ENCODE data around the gene WFDC2.

WFDC2 gene

DNA sequence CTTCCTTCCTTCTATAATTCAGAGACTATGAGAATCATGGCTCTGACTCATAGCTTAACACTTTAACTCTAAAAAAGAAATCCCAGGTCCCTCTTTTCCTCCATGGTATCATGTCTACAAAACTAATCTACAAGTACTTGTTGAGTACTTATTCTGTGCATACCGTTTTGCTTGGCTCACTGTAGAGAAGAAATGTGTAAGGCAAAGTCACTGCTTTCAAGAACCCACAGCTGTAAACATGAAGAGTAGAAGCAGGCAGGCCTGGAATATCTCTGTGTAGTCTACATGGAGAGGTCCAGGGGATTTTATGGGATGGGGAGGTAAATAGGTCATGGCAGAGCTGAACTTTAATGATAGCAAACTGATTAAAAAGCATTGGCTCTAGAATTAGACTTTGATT lies 32.0 kb downstream of the WFDC2 start:
- DNase-seq = no peak

DNA sequence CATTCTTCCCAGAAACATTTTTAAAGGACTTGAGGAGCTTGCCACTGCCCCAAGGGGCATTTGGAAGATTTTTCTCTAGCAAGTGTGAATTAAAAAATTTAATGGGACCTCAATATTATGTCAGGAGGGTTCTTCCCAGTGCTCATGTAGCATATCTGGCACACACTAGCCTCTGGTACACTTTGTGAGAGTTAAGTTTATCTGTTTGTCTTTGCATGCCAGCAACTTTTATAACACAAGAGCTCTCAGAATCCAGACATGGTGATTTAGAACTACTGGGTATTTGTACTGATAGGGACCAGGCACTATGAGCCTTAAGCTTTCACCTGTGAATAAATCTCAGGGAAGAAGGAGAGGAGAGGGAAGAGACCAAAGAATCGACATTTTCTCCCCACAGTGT lies 33.0 kb downstream of the WFDC2 start:
- DNase-seq = no peak

DNA sequence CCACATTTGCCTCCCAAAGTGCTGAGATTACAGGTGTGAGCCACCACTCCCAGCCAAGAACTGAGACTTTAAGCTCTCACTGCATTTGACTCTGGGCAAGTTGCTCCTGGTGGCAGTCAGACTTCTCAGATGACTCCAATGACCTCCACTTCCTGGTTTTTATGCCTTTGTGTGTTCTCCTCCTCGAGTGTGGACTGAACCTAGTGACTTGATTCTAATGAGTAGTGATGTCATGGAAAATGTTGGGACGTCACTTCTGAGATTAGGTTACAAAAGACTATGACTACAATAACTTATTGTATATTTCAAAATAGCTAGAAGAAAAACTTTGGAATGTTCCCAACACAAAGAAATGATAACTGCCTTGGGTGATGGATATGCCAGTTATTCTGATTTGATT lies 33.9 kb downstream of the WFDC2 start:
- no peak for DNase-seq

DNA sequence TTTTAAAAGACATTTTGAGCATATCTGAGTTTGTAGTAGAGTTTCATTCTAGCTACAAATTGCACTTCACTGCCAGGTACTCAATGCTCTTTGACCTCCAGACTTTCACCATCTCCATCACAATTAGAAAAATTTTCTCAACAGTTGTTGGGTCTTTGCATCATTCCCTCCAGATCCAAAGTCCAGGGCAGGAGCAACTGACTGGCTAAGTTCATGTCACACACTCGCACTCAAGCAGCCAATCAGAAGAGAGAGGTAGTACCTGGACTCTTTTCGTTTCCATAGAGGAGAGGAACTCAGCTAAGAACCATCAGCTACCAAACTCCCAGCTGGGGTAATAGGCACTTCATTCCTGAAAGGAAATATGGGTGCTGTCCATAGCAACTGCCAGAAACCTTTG lies 36.8 kb downstream of the WFDC2 start:
- DNase-seq = no peak

DNA sequence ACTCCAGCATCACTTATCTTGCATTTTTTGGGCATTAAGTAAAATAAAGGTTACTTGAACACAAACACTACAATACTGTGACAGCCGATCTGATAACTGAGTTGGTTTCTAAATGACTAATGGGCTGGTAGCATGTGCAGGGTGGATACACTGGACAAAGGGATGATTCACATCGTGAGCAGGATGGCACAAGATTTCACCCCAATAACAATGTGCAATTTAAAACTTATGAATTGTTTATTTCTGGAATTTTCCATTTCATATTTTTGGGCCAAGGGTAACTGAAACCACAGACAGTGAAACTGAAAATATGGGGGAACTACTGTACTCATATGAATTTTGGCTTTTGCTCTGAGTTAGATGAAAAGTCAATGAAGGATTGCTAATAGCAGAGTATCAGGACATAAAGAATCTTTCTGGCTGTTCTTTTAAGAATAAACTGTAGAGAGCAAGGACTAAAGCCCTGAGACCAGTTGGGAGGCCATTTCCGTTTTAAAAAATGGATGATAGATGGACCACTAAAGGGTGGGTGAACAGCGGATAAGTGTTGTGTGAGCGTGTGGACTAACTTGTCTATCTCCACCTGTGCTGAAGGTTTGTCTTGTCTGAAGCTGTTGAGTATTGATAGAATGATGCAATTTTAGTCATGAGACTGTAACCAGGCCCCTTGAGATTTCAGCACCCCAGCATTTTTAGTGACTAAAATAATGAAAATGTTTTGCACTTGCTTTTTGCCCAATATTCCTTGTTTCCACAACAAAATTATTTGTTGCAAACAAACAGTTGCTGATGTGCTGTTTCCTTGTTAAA lies 37.7 kb downstream of the WFDC2 start:
- DNase-seq = peak; percentile 51

DNA sequence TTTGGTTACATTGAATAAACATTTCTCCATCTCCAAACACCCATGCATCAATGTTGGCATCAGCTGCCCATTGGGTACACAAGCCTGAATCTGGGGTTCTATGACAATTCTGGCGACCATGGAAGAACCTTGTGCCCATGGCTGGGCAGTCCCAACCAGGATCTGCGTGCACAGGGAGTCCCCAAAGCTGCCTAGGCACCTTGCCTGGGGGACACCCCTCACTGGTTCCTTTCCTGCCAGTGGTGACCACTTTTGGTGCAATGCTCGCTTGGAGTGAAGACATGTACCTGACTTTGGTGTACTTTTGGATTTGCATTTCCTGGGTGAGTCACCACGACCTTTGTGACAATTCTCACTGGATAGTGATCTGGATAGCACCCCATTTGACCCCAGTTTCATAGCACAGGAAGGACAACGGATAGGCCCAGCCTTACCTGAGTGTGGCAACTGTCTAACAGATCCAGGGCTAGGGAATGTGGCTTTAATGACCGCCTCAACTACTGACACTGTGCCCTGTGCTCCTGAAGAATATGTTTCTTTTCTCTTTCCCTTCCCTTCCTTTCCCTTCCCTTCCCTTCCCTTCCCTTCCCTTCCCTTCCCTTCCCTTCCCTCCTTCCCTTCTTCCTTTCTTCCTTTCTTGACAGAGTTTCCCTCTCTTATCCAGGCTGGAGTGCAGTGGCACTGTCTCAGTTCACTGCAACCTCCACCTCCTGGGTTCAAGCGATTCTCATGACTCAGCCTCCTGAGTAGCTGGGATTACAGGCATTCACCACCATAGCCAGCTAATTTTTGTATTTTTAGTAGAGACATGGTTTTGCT lies 38.7 kb downstream of the WFDC2 start:
- DNase-seq = no peak

DNA sequence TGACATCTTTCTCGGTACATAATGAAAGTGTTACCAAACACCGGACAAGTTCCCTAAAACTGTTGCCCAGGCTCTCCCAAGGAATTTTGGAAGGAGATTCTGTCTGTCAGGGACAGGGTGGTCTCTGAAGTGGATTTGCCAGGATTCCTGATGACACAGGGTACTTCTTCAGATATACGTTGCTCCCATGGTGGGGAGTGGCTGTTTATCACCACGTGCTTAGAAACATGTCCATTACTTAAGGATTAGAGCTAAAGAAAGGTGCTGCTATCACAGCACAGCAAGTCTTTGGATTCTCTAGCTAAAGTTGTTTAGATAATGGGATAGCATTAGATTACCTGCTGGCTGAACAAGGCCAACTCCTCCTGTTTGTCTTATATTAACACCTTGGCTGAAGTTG lies 39.5 kb downstream of the WFDC2 start:
- no peak for DNase-seq

DNA sequence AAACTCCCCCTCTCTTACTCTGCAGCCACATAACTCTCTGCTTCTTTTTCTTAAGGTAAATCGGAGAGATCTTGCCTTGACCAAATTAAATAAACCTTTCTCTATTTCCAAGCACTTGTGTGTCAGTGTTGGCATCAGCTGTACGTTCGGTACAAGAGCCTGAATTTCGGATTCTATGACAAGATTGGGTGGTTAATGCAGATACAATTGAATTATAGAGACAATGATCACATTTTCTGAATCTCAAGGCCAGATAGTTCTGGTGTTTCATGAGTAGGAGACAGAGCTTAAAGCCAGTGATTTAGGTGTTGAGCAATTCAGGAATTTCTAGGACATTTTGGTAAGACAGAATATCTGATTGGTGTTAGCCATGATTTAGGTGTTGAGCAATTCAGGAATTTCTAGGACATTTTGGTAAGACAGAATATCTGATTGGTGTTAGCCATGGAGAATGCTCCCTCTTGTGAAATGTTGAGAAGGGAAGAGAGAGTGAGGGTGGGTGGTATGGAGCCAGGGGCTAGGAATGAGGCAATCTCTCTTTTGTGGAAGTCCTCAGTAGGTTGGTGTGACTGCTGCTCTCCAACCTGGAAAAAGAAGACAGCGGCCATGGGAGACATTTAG lies 40.8 kb downstream of the WFDC2 start:
- peak; percentile 47 for DNase-seq

DNA sequence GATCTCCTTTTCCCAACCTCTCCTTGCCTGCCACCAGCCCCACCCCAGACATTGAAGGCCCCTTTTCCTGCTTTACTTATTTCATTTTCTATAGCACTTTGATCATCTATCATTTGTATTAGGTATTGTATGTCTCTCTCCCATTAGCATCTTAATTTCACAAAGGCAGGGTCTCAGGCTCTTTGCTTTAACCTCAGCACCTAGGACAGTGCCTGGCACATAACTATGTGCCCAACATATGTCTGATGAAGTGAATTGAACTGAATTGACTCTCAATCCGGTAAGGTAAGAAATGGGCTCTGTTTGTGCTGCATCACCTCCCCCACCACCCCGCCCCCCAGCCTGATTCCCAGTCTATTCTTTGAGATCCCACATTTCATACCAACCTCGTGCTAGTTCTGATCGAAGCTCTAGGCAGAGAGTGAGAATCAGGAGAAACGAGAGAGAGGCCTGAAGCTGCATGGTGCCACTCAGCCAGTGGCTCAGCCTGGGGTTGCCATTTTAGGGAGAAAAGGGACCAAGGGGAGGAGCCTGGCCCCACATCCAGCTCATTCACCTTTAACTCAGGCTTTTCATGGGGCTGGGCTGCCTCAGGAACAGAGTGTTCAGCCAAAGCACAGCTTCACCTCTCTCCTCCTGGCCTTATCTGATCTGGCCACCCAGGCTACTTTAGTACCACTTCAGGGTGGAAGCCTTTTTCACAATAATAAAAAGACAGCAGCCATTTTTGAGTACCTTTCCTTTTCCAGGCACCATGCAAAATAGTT lies 45.8 kb downstream of the WFDC2 start, which contains the start of gene SPINT3:
SPINT3 (minus strand) TSS at position 476 of the 767 bp plus-strand sequence; CDS start at position 462, 14 bp downstream.
- no peak for DNase-seq

DNA sequence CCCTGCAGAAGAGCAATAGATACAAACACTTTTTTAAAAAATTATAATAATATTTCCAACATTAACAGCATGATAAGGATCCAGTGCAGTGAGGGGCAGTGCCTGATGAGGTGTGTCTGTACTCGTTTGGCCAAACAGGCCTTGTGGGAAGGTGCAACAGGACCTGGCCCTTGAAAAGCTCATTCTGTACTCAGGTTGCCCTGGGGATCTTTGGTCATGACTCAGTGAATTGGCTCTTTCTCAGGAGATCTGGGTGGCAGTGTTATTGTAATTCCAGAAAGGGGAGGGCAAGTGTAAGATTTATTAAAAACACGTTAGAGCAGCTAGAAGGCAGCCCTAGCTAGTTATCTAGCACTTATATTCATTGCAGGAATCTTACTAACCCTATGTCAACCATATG lies 48.7 kb downstream of the WFDC2 start:
- peak; percentile 58 for DNase-seq

DNA sequence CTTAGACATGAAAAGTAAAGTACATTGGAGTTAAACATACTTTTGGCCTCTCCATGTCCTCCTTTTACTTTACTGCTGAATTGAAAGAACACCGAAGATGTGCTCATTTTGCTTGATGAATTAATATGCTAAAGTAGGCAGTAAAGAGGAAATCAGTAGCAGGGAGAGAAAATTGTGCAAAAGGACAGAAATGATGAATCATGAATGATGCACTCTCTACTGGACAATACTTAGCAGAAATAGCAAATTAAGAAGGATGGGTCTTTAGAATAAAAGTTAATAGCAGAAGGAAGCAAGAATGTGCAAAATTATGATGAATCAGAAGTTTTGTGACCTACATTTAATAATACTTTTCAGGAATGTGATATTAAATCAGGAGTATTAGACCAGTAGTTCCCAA lies 54.3 kb downstream of the WFDC2 start:
- DNase-seq = no peak

DNA sequence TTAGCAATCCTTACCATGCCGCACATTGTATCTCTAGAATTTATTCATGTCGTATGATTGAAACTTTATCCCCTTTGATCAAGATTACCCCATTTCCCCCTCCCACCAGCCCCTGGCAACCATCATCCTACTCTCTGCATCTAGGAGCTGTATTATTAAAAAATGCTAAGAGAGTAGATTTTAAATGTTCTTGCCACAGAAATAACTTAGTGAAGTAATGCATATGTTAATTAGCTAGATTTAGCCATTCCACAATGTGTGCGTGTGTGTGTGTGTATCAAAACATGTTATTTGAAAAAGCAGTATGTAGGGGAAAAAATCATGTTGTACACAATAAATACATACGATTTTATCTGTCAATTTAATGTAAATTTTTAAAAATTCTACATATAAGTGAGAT lies 57.7 kb downstream of the WFDC2 start:
- DNase-seq = no peak
